ENCODE results near the gene VWA8. TPM values are rescaled to one million over a fixed set of nuclear protein-coding genes. Genes with fewer than 3 reads are reported as not detected.

VWA8 gene
- total and polyA plus RNA-seq, 4 donors: 7.1 to 50.3 (median 12.4) TPM

- Histone ChIP-seq H3K9me3 (ENCODE audit: control insufficient read depth in 4 of 4, low read length in 3 of 4) (no peaks in the 10 kb centered on the region), H3K9ac (ENCODE audit: low read depth in 1 of 2, low read length in 2 of 2) (no peak overlapping the region), H3K4me3 (ENCODE audit: low read depth in 1 of 3, low read length in 3 of 3) (no peak overlapping the region), H3K36me3 (ENCODE audit: control insufficient read depth in 4 of 4, insufficient read depth in 3 of 4, low read depth in 1 of 4, low read length in 3 of 4) (no peaks in the 10 kb centered on the region), H3K4me1 (ENCODE audit: control insufficient read depth in 4 of 4, insufficient read depth in 4 of 4, low read length in 3 of 4) (no peaks in the 10 kb centered on the region), H3K27ac (ENCODE audit: low read depth in 1 of 2, low read length in 2 of 2) (no peak overlapping the region), H3K27me3 (ENCODE audit: control insufficient read depth in 4 of 4, insufficient read depth in 4 of 4, low read length in 3 of 4) (no peaks in the 10 kb centered on the region)
- 90% methylated on average over 5 of the region's 5 CpGs for WGBS
- TF ChIP-seq, protein P1, sequence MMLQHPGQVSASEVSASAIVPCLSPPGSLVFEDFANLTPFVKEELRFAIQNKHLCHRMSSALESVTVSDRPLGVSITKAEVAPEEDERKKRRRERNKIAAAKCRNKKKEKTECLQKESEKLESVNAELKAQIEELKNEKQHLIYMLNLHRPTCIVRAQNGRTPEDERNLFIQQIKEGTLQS (IDR thresholded peaks at IDR 0.05): no peak
- TF ChIP-seq EGR1 (IDR thresholded peaks at IDR 0.05; ENCODE audit: low read depth in 2 of 2) (no peak), ZBTB33 (IDR thresholded peaks at IDR 0.05) (no peak), HNF4A (conservative IDR thresholded peaks at IDR 0.05) (no peak), RAD21 (IDR thresholded peaks at IDR 0.05) (no peak), REST (IDR thresholded peaks at IDR 0.05) (no peak), NR2F2 (IDR thresholded peaks at IDR 0.05) (no peak), GABPA (IDR thresholded peaks at IDR 0.05 in 1 of 2, conservative IDR thresholded peaks at IDR 0.05 in 1 of 2) (no peak), TAF1 (conservative IDR thresholded peaks at IDR 0.05) (no peak), YY1 (IDR thresholded peaks at IDR 0.05) (no peak), FOXA1 (IDR thresholded peaks at IDR 0.05) (no peak), CTCF (IDR thresholded peaks at IDR 0.05; ENCODE audit: low read depth, low read length, missing input control) (no peak), HNF4G (IDR thresholded peaks at IDR 0.05) (no peak)
- TF ChIP-seq, protein P2, sequence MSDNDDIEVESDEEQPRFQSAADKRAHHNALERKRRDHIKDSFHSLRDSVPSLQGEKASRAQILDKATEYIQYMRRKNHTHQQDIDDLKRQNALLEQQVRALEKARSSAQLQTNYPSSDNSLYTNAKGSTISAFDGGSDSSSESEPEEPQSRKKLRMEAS (IDR thresholded peaks at IDR 0.05): no peak
- no peak for DNase-seq (ENCODE audit: low spot score)
Measured at GRCh38 chr13:41654796-41655195, 306.1 kb downstream of the VWA8 start.

DNA sequence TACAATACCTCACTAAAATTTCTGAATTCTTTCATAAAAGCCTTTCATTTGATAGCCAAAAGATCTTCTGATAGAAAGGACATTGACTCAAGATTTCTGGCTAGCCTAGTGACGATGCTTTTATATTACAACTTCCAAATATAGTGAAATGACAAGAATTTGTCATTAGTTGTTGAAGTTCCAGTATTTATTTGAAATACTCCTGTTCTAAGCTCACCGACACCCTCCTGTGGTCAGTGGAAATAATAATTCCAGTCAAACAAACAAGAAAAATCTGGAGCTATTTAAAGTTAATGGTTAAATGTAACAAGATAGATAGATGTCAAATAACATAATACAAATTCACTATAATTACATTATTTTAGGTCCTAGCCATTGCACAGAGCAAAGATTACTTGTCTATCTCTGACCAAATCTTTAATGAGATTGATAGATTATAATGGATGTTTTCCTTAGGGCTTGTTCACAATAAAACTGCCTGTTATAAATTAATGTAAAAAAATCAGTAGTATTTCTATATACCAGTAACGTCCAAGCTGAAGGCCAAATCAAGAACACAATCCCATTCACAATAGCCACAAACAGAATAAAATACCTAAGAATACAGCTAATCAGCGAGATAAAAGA, 308.1 kb downstream of the VWA8 start:
- Histone ChIP-seq H3K27ac (ENCODE audit: low read depth in 1 of 2, low read length in 2 of 2) (no peak overlapping the region), H3K4me3 (ENCODE audit: low read depth in 1 of 3, low read length in 3 of 3) (no peak overlapping the region), H3K27me3 (ENCODE audit: control insufficient read depth in 4 of 4, insufficient read depth in 4 of 4, low read length in 3 of 4) (no peaks in the 10 kb centered on the region), H3K9ac (ENCODE audit: low read depth in 1 of 2, low read length in 2 of 2) (no peak overlapping the region), H3K36me3 (ENCODE audit: control insufficient read depth in 4 of 4, insufficient read depth in 3 of 4, low read depth in 1 of 4, low read length in 3 of 4) (no peaks in the 10 kb centered on the region), H3K9me3 (ENCODE audit: control insufficient read depth in 4 of 4, low read length in 3 of 4) (no peaks in the 10 kb centered on the region), H3K4me1 (ENCODE audit: control insufficient read depth in 4 of 4, insufficient read depth in 4 of 4, low read length in 3 of 4) (no peaks in the 10 kb centered on the region)
- no peak for DNase-seq (ENCODE audit: low spot score)
- 40% methylated on average over 4 of the region's 4 CpGs for WGBS
- TF ChIP-seq RAD21 (IDR thresholded peaks at IDR 0.05): peak; percentile 92 to 95
- no peak for TF ChIP-seq SP1 (IDR thresholded peaks at IDR 0.05)
- TF ChIP-seq CTCF (IDR thresholded peaks at IDR 0.05; ENCODE audit: low read depth, low read length, missing input control): peak; percentile 64
